Measurements from ENCODE around the gene EIF2B2. TPM values are rescaled to one million over a fixed set of nuclear protein-coding genes. Genes with fewer than 3 reads are reported as not detected.

The EIF2B2 gene
- total and polyA plus RNA-seq, 2 of the 13 experiments (the other 11 are each of a cell fraction or from before 2014, with no cell fraction given), result 54.4 to 78.6 TPM

GRCh38 chr14:75050852-75051555 lies 48.3 kb downstream of the EIF2B2 start, which contains the start of gene MLH3 (continued):
- peak; percentile 81 for TF ChIP-seq ZNF547 (CRISPR knock-in tag; IDR thresholded peaks at IDR 0.05)
- no peak for TF ChIP-seq SNAPC2 (CRISPR knock-in tag; IDR thresholded peaks at IDR 0.05)
- peak; percentile 94 for TF ChIP-seq ZFY (CRISPR knock-in tag; IDR thresholded peaks at IDR 0.05)
- 0 out of 2 replicates have a peak, but pooled peaks have one; percentile 29 for TF ChIP-seq RCOR2 (CRISPR knock-in tag; IDR thresholded peaks at IDR 0.05)
- TF ChIP-seq POLR2AphosphoS2 (IDR thresholded peaks at IDR 0.05; ENCODE audit: low read depth, low read length), result no peak
- no peak for TF ChIP-seq NFE2 (CRISPR knock-in tag; IDR thresholded peaks at IDR 0.05)
- TF ChIP-seq ZNF3 (CRISPR knock-in tag; IDR thresholded peaks at IDR 0.05), result no peak
- no peak for TF ChIP-seq PLRG1 (conservative IDR thresholded peaks at IDR 0.05)
- TF ChIP-seq HMGXB3 (CRISPR knock-in tag; IDR thresholded peaks at IDR 0.05; ENCODE audit: borderline replicate concordance), result no peak; the same call in 1 of the 2 replicates
- no peak for TF ChIP-seq EHMT2 (IDR thresholded peaks at IDR 0.05; ENCODE audit: borderline replicate concordance, low read depth, low read length)
- TF ChIP-seq RARA (CRISPR knock-in tag; IDR thresholded peaks at IDR 0.05), result peak; percentile 25; the same call in 1 of the 2 replicates
- TF ChIP-seq USF2 (IDR thresholded peaks at IDR 0.05; ENCODE audit: low read depth, low read length), result no peak
- no peak for TF ChIP-seq USF2 (CRISPR knock-in tag; IDR thresholded peaks at IDR 0.05; ENCODE audit: borderline replicate concordance)
- TF ChIP-seq FOXM1 (CRISPR knock-in tag; IDR thresholded peaks at IDR 0.05), result no peak
- peak; percentile 62; the same call in 1 of the 2 replicates for TF ChIP-seq TBX2 (CRISPR knock-in tag; IDR thresholded peaks at IDR 0.05; ENCODE audit: borderline replicate concordance)
- 0 out of 2 replicates have a peak, but pooled peaks have one; percentile 28 for TF ChIP-seq ZNF33B (CRISPR knock-in tag; IDR thresholded peaks at IDR 0.05)
- peak; percentile 80; the same call in 1 of the 2 replicates for TF ChIP-seq GLI4 (CRISPR knock-in tag; IDR thresholded peaks at IDR 0.05; ENCODE audit: borderline replicate concordance)
- TF ChIP-seq RAD51 (IDR thresholded peaks at IDR 0.05; ENCODE audit: borderline replicate concordance), result no peak
- TF ChIP-seq RFXAP (CRISPR knock-in tag; IDR thresholded peaks at IDR 0.05; ENCODE audit: borderline replicate concordance), result no peak; the same call in none of the 2 replicates
- peak; percentile 6 for TF ChIP-seq DBP (CRISPR knock-in tag; IDR thresholded peaks at IDR 0.05; ENCODE audit: not compliant biosample characterization)
- no peak for TF ChIP-seq NR1H2 (CRISPR knock-in tag; IDR thresholded peaks at IDR 0.05; ENCODE audit: borderline replicate concordance, low read depth)
- TF ChIP-seq FIP1L1 (IDR thresholded peaks at IDR 0.05; ENCODE audit: borderline replicate concordance, insufficient read depth, low read depth, low read length), result no peak
- no peak for TF ChIP-seq TOE1 (CRISPR knock-in tag; IDR thresholded peaks at IDR 0.05)
- no peak for TF ChIP-seq NFKBIZ (CRISPR knock-in tag; IDR thresholded peaks at IDR 0.05)
- no peak for TF ChIP-seq ZNF282 (IDR thresholded peaks at IDR 0.05; ENCODE audit: partially characterized antibody)

Measured in HepG2 (cell line).